ENCODE data around the gene CCL18.
A peak's percentile ranks its signal among the peaks of the same experiment; 100 is the strongest.
"Not testable (repeated sequence)": the region's sequence is repeated elsewhere in the genome, so short reads cannot be mapped to it uniquely, and the experiment has no call there.

CCL18 gene

DNA sequence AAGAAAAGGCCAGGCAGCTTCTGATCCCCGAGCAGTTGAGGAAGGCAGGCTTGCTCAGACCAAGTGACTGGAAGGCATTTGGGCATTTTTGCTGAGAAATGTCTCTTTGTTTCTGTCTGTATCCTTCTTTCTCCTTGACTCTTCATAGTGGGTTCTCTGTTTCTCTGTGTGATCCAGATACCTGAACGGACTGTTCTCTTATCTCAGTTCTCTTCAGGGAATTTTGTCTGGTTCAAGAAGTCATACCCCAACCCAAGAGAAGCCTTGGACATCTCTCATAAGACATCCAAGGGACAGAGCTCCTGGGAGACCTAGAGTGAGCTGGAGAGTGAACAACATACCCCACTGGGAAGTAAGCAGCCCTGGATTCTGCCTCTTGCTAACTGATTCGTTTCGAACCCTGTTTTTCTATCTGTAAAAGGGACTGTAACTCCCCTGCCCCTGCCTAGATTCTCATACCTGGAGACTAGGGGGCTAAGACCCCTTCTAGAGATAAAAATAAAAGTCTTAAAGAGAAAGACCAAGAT is 25.3 kb downstream of the CCL18 start:
- no peak for DNase-seq (ENCODE audit: low spot score)
- TF ChIP-seq, protein P1, sequence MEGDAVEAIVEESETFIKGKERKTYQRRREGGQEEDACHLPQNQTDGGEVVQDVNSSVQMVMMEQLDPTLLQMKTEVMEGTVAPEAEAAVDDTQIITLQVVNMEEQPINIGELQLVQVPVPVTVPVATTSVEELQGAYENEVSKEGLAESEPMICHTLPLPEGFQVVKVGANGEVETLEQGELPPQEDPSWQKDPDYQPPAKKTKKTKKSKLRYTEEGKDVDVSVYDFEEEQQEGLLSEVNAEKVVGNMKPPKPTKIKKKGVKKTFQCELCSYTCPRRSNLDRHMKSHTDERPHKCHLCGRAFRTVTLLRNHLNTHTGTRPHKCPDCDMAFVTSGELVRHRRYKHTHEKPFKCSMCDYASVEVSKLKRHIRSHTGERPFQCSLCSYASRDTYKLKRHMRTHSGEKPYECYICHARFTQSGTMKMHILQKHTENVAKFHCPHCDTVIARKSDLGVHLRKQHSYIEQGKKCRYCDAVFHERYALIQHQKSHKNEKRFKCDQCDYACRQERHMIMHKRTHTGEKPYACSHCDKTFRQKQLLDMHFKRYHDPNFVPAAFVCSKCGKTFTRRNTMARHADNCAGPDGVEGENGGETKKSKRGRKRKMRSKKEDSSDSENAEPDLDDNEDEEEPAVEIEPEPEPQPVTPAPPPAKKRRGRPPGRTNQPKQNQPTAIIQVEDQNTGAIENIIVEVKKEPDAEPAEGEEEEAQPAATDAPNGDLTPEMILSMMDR (IDR thresholded peaks at IDR 0.05; ENCODE audit: extremely low read depth, insufficient read depth, missing control alignments): no peak
- in situ Hi-C loops (cut with MboI; ENCODE audit: low pct_unique_long_range_greater_than_20kb, low sequenced_read_pairs, unreplicated experiment): no loop called here

DNA sequence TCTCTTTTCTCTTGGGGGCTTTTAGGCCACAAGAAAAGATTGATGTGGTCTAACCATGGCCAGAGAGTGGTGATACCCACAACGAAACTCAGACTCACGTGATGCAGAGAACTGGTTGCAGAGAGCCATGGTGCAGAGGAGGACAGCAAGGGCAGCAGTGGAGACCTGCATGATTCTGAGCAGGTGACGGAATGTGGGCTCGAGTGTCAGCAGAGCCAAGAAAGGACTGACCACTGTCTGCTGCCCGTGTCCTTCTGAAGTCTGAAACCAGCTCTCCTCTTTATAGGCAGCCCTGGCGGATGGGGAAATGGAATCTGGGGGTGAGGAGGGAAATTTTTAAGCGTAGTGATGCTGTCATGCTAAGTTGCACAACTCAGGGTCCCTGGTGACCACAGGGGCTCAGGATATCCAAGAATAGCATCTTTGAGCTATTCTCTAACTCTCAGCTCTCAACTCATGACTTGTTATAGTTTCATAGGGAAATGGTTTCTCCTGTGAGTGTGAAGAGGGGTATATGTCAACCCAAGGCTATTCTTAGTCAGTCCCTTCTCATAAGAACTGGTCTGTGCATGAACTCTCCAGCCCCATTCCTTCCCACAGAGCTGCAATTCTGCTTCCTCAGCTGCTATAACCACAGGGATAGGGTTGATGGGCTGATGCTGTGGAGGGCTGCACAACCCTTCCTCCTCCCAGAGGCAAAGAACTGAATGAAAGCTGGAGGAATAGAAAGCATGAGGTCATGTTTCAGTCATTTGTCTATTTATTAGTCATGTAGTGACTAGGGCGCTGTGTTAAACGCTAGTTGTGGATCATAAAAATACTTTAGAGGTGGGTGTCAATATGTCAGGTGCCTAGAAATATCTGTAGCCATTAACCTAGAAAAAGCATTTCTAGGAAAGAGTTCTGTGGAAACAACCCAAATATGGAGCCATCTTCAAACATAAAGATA is 26.1 kb downstream of the CCL18 start, which contains the start of gene CCL3:
CCL3 (minus strand) TSS at position 256 of the 949 bp plus-strand sequence; CDS start at position 171, 85 bp downstream.
- in situ Hi-C loops (cut with MboI; ENCODE audit: low pct_unique_long_range_greater_than_20kb, low sequenced_read_pairs, unreplicated experiment): no loop called here
- TF ChIP-seq, protein P1 (IDR thresholded peaks at IDR 0.05; ENCODE audit: extremely low read depth, insufficient read depth, missing control alignments): no peak
- DNase-seq (ENCODE audit: low spot score): peak; percentile 60

DNA sequence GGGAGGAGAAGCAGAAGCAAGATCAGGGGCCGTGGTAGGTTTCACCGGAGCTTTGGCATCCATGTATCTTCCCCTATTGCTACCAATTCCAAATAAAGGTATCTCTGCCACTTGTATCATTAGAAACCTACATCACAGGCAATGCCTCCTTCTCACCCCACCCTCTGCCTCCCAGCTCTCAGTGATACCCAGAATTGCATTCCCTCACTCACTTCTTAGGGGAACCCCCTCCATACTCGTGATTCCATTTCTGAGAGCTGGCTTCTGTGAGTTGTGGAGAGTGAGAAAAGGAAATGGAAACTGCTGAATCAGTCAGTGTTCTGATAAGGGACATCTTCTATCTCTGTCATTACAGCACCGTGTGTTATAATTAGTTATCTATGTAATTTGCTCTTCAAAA is 28.2 kb downstream of the CCL18 start:
- in situ Hi-C loops (cut with MboI; ENCODE audit: low pct_unique_long_range_greater_than_20kb, low sequenced_read_pairs, unreplicated experiment): no loop called here
- no peak for DNase-seq (ENCODE audit: low spot score)
- TF ChIP-seq, protein P1 (IDR thresholded peaks at IDR 0.05; ENCODE audit: extremely low read depth, insufficient read depth, missing control alignments): no peak

DNA sequence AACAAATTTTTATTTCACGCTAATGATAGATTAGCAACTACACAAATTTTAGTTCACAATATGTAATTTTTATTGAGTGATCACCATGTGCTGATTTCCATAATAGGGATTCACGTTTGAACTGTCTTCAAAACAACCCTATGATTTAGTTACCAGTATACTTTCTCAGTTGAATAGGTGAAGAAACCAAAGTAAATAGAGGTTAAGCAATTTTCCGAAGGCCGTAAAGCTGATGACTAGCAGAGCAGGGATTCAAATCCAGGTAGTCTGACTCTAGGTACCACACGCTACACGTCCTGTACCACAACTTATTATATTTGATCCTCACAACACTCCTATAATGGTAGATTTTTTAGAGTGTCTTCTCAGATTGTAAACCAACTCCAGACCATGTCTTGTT is 28.6 kb downstream of the CCL18 start:
- DNase-seq (ENCODE audit: low spot score); in situ Hi-C loops (cut with MboI; ENCODE audit: low pct_unique_long_range_greater_than_20kb, low sequenced_read_pairs, unreplicated experiment): not testable (repeated sequence)

DNA sequence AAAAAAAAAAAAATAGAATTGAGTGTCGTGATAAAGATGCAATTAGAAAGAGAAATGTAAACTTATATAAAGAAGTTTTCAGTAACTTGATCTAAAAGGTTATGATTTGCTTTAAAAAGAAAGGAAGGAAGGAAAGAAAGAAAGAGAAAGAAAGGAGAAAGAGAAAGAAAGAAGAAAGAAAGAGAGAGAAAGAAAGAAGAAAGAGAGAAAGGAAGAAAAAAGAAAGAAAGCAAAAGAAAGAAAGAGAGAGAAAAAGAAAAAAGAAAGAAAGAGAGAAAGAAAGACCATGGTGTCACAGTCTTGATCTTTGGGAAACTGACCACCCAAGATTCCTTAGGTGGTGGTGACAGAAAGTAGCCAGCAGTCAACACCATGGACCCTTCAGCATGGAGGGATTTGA is 30.2 kb downstream of the CCL18 start:
- in situ Hi-C loops (cut with MboI; ENCODE audit: low pct_unique_long_range_greater_than_20kb, low sequenced_read_pairs, unreplicated experiment): no loop called here
- no peak for DNase-seq (ENCODE audit: low spot score)
- TF ChIP-seq, protein P1 (IDR thresholded peaks at IDR 0.05; ENCODE audit: extremely low read depth, insufficient read depth, missing control alignments): no peak

DNA sequence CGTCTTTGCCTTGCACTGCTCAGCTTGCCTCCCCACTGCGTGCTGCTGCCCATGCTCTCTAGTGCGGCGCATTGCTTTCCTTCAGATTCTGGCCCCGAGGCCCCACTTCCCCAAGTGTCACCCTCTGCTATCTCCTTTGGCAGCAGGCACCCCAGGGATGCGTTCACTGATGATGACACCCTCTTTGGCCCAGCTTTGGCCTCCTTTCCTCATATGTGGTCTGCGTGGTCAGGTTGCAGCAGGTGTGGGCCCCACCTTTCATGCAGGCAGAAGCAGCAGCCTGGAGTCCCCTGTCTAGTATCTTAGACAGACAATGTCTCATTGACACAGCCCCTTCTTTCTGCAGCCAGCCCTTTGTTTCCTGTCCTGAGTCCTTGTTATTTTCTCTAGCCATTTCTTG is 30.7 kb downstream of the CCL18 start:
- TF ChIP-seq, protein P1 (IDR thresholded peaks at IDR 0.05; ENCODE audit: extremely low read depth, insufficient read depth, missing control alignments): no peak
- in situ Hi-C loops (cut with MboI; ENCODE audit: low pct_unique_long_range_greater_than_20kb, low sequenced_read_pairs, unreplicated experiment): no loop called here
- DNase-seq (ENCODE audit: low spot score): no peak

DNA sequence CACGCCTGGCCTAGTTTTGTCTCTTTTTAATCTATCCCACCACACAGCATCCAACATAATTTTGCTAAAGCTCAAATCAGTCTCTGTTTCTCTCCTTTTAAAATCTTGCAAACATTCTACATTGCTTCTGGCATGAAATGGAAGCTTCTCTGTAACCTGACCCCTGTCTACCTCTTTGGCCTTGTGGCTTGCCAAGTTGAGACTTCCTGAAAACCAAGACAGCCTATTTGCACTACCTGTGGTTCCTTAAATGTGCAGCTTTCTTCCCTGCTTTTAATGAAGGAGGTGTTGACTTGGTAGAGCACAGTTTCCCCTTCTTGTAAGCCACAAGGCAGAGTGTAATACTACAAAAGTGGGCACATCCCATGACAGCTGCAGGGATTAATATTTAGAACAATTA is 31.9 kb downstream of the CCL18 start:
- no peak for DNase-seq (ENCODE audit: low spot score)
- TF ChIP-seq, protein P1 (IDR thresholded peaks at IDR 0.05; ENCODE audit: extremely low read depth, insufficient read depth, missing control alignments): no peak
- in situ Hi-C loops (cut with MboI; ENCODE audit: low pct_unique_long_range_greater_than_20kb, low sequenced_read_pairs, unreplicated experiment): no loop called here

DNA sequence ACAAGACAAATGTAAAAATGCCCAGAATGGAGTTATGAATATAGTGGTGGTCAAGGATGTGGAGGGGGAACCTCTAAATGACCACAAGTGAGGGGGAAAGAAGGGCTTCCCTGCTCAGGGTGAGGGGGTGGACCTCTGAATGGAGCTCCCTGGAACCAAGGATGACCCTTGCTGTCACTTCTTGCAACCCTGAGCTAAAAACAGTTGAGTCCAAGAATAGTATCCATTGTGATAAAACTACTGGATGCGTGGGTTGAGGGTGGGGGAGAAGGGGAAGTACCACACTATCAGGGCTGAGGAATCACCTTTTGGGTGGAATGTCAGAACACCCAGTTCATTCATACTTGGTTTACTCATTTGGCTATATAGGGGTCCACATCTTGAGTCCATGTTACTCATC is 34.9 kb downstream of the CCL18 start:
- DNase-seq (ENCODE audit: low spot score); in situ Hi-C loops (cut with MboI; ENCODE audit: low pct_unique_long_range_greater_than_20kb, low sequenced_read_pairs, unreplicated experiment): not testable (repeated sequence)

DNA sequence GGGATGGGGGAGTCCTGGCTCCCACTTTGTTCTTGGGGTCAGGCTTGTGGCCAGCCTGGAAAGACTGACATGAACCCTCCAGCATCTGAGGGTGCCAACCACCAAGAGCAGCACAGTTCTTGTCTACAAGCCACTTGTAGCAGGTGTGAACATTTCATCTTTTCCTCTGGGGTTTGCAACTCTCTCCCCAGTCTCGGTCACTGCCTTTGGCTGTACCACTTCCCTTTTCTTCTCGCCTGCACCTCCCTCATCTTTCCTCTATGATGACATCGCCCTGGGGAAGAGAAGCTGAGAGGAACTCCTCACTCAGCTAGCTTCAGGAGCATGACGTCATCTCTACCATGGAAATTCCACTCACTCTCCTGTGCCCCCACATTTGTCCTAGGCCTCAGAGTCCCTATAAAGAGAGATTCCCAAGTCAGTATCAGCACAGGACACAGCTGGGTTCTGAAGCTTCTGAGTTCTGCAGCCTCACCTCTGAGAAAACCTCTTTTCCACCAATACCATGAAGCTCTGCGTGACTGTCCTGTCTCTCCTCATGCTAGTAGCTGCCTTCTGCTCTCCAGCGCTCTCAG is 39.4 kb downstream of the CCL18 start, which contains the start of gene CCL4:
CCL4 (plus strand) TSS at position 427 of the 575 bp plus-strand sequence; CDS start at position 506, 79 bp downstream.
- in situ Hi-C loops (cut with MboI; ENCODE audit: low pct_unique_long_range_greater_than_20kb, low sequenced_read_pairs, unreplicated experiment); DNase-seq (ENCODE audit: low spot score): not testable (repeated sequence)

DNA sequence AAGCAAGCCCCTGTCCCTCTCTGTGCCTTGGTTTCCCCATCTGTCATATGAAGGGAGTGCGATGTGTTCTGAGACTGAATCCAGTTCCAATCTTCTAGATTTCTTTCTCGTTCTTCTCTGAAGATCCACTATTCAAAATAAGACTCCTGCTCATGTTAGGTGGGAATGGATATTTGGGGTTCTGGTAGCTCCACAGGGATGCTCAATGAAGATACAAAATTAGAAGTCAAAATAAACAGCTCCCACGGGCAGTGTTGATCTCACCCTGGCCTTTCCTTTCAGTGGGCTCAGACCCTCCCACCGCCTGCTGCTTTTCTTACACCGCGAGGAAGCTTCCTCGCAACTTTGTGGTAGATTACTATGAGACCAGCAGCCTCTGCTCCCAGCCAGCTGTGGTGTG is 40.2 kb downstream of the CCL18 start:
- in situ Hi-C loops (cut with MboI; ENCODE audit: low pct_unique_long_range_greater_than_20kb, low sequenced_read_pairs, unreplicated experiment); DNase-seq (ENCODE audit: low spot score): not testable (repeated sequence)
